Neural cell (in vitro differentiated cells): Measurements from ENCODE around the gene PCP4. TPM values are rescaled to one million over a fixed set of nuclear protein-coding genes. Genes with fewer than 3 reads are reported as not detected.

Experiments used
- H2AFZ ChIP-seq: fragments of 200-600, 300-800 bp; sonication (generic), shearing (Covaris generic); 2 replicates; pipeline ENCODE4 v1.6.0; 2014; ENCODE audit warnings: low read depth, mild to moderate bottlenecking, antibody characterized with exemption, low read length, moderate library complexity
- H3F3A ChIP-seq: fragments of 200-600 bp; shearing (Covaris generic); 2 replicates; pipeline ENCODE4 v1.6.1; 2016; ENCODE audit warnings: mild to moderate bottlenecking, moderate library complexity, mixed read lengths, antibody characterized with exemption, low read length; ENCODE audit not compliant: insufficient read depth, poor library complexity, severe bottlenecking
- H3K27ac ChIP-seq: fragments of 200-600, 300-800 bp; sonication (generic), shearing (Covaris generic); 2 replicates; pipeline ENCODE4 v1.5.1; 2014; ENCODE audit warnings: mild to moderate bottlenecking, low read length, moderate library complexity
- H3K27me3 ChIP-seq: fragments of 300-800, 200-600 bp; sonication (generic), shearing (Covaris generic); 2 replicates; pipeline ENCODE4 v1.6.0; 2014; ENCODE audit warnings: mild to moderate bottlenecking, low read depth, low read length, moderate library complexity; ENCODE audit not compliant: insufficient read depth
- H3K36me3 ChIP-seq: fragments of 300-800, 200-600 bp; sonication (generic), shearing (Covaris generic); 2 replicates; pipeline ENCODE4 v1.5.1; 2014; ENCODE audit warnings: mild to moderate bottlenecking, antibody characterized with exemption, low read length, moderate library complexity; ENCODE audit not compliant: insufficient read depth
- H3K4me2 ChIP-seq: fragments of 300-800, 200-600 bp; sonication (generic), shearing (Covaris generic); 2 replicates; pipeline ENCODE4 v1.6.0; 2014; ENCODE audit warnings: mild to moderate bottlenecking, low read length
- H3K4me3 ChIP-seq: fragments of 300-800, 200-600 bp; sonication (generic), shearing (Covaris generic); 2 replicates; pipeline ENCODE4 v1.5.1; 2014; ENCODE audit warnings: mild to moderate bottlenecking, low read length, moderate library complexity
- H3K79me2 ChIP-seq: fragments of 200-600 bp; shearing (Covaris generic); replicated peaks from 2 replicates; pipeline ENCODE4 v1.6.0; 2014; ENCODE audit warnings: mild to moderate bottlenecking, low read length, moderate library complexity; ENCODE audit not compliant: insufficient read depth
- H3K9ac ChIP-seq: fragments of 300-800, 200-600 bp; sonication (generic), shearing (Covaris generic); 2 replicates; pipeline ENCODE4 v1.6.1; 2016; ENCODE audit warnings: mild to moderate bottlenecking, low read length, mixed read lengths
- H3K9me2 ChIP-seq: fragments of 200-600 bp; shearing (Covaris generic); 2 replicates; pipeline ENCODE4 v1.6.1; 2016; ENCODE audit warnings: mild to moderate bottlenecking, low read length, mixed read lengths; ENCODE audit not compliant: insufficient read depth
- H3K9me3 ChIP-seq: fragments of 200-600, 300-800 bp; sonication (generic), shearing (Covaris generic); 2 replicates; pipeline ENCODE4 v1.6.1; 2016; ENCODE audit warnings: mild to moderate bottlenecking, mixed run types, low read length, moderate library complexity, mixed read lengths
- H4K20me1 ChIP-seq: fragments of 200-600 bp; shearing (Covaris generic); 2 replicates; pipeline ENCODE4 v1.6.1; 2016; ENCODE audit warnings: mild to moderate bottlenecking, mixed run types; ENCODE audit not compliant: insufficient read depth
- CTCF ChIP-seq: fragments of 450-650 bp; IDR thresholded peaks from 2 replicates; pipeline ENCODE4 v1.5.1; 2014; ENCODE audit warnings: antibody characterized with exemption, mild to moderate bottlenecking, moderate library complexity; ENCODE audit not compliant: poor library complexity, severe bottlenecking
- EP300 ChIP-seq: fragments of 450-650 bp; conservative IDR thresholded peaks from 2 replicates; pipeline ENCODE4 v1.6.1; 2014; ENCODE audit warnings: antibody characterized with exemption, mild to moderate bottlenecking, moderate library complexity; ENCODE audit not compliant: poor library complexity, severe bottlenecking
- EZH2 ChIP-seq: fragments of 200-600, 300-800 bp; shearing (Covaris generic), sonication (generic); IDR thresholded peaks from 2 replicates; pipeline ENCODE4 v1.6.1; 2014; ENCODE audit warnings: antibody characterized with exemption, low read length, borderline replicate concordance, mild to moderate bottlenecking; ENCODE audit not compliant: insufficient read depth, poor library complexity, severe bottlenecking
- MXI1 ChIP-seq: fragments of 450-650 bp; conservative IDR thresholded peaks from 2 replicates; pipeline ENCODE4 v1.6.1; 2014; ENCODE audit warnings: antibody characterized with exemption, mild to moderate bottlenecking; ENCODE audit not compliant: poor library complexity, severe bottlenecking
- POLR2AphosphoS5 ChIP-seq: IDR thresholded peaks from 2 replicates; pipeline ENCODE4 v1.6.1; 2012
- RAD21 ChIP-seq: fragments of 450-650 bp; conservative IDR thresholded peaks from 2 replicates; pipeline ENCODE4 v1.6.1; 2014; ENCODE audit warnings: antibody characterized with exemption, mild to moderate bottlenecking, moderate library complexity
- SMC3 ChIP-seq: fragments of 450-650 bp; conservative IDR thresholded peaks from 2 replicates; pipeline ENCODE4 v1.6.1; 2014; ENCODE audit warnings: antibody characterized with exemption, mild to moderate bottlenecking, moderate library complexity; ENCODE audit not compliant: poor library complexity
- TAF1 ChIP-seq: IDR thresholded peaks from 2 replicates; pipeline ENCODE4 v1.6.1; 2012; ENCODE audit warnings: low read depth
- polyA plus RNA-seq: library from polyadenylated mRNA; depleted of rRNA; stranded (reverse); fragments of >200 nt; gene quantifications from 2 replicates; pipeline ENCODE4 v1.2.3, GENCODE V29; 2014
- TF ChIP-seq, protein P1 (sequence below): IDR thresholded peaks from 2 replicates; pipeline ENCODE4 v1.6.1; 2012; ENCODE audit warnings: borderline replicate concordance

PCP4 gene
- polyA plus RNA-seq, 1 donor from 2014 or later, result 10.1 TPM

GRCh38 chr21:39900491-39900890, 33.3 kb downstream of the PCP4 start:
- H2AFZ ChIP-seq, result no peak overlapping the region
- no peaks in the 10 kb centered on the region for H3K79me2 ChIP-seq
- H3K9me2 ChIP-seq, result no peaks in the 10 kb centered on the region
- no peak overlapping the region for H3K9ac ChIP-seq
- no peak overlapping the region for H3K4me3 ChIP-seq
- no peaks in the 10 kb centered on the region for H4K20me1 ChIP-seq
- H3F3A ChIP-seq, result no peaks in the 10 kb centered on the region
- no peak overlapping the region for H3K27ac ChIP-seq
- H3K27me3 ChIP-seq, result no peaks in the 10 kb centered on the region
- TF ChIP-seq TAF1 (no peak), EZH2 (no peak), EP300 (no peak), CTCF (no peak), MXI1 (no peak), SMC3 (no peak), POLR2AphosphoS5 (no peak)
- TF ChIP-seq, protein P1, sequence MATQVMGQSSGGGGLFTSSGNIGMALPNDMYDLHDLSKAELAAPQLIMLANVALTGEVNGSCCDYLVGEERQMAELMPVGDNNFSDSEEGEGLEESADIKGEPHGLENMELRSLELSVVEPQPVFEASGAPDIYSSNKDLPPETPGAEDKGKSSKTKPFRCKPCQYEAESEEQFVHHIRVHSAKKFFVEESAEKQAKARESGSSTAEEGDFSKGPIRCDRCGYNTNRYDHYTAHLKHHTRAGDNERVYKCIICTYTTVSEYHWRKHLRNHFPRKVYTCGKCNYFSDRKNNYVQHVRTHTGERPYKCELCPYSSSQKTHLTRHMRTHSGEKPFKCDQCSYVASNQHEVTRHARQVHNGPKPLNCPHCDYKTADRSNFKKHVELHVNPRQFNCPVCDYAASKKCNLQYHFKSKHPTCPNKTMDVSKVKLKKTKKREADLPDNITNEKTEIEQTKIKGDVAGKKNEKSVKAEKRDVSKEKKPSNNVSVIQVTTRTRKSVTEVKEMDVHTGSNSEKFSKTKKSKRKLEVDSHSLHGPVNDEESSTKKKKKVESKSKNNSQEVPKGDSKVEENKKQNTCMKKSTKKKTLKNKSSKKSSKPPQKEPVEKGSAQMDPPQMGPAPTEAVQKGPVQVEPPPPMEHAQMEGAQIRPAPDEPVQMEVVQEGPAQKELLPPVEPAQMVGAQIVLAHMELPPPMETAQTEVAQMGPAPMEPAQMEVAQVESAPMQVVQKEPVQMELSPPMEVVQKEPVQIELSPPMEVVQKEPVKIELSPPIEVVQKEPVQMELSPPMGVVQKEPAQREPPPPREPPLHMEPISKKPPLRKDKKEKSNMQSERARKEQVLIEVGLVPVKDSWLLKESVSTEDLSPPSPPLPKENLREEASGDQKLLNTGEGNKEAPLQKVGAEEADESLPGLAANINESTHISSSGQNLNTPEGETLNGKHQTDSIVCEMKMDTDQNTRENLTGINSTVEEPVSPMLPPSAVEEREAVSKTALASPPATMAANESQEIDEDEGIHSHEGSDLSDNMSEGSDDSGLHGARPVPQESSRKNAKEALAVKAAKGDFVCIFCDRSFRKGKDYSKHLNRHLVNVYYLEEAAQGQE, result no peak
- no peaks in the 10 kb centered on the region for H3K9me3 ChIP-seq
- H3K4me2 ChIP-seq, result no peak overlapping the region
- no peaks in the 10 kb centered on the region for H3K36me3 ChIP-seq

DNA sequence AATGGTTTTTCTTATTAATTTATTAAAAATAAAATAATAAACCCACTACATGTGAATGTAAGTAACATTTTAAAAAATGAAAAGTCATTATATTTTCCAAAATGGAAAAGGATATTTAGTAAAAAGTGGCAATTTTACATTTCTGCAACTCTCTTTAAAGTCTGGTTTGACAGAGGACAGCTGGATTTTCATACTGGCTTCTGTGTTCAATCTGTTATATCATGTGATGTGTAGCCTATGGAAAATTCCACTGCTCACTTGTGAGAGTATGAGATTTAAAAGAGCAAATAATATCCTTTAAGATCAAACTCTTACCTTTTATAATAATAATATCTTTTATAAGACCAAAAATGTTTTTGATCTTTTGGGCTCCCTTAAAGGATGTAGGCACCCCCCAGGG, 33.7 kb downstream of the PCP4 start:
- no peak overlapping the region for H2AFZ ChIP-seq
- no peaks in the 10 kb centered on the region for H3K36me3 ChIP-seq
- H3K4me2 ChIP-seq, result no peak overlapping the region
- no peaks in the 10 kb centered on the region for H3K9me3 ChIP-seq
- no peak overlapping the region for H3K4me3 ChIP-seq
- H3K27ac ChIP-seq, result no peak overlapping the region
- H3K9me2 ChIP-seq, result no peaks in the 10 kb centered on the region
- H4K20me1 ChIP-seq, result no peaks in the 10 kb centered on the region
- no peaks in the 10 kb centered on the region for H3K27me3 ChIP-seq
- no peaks in the 10 kb centered on the region for H3F3A ChIP-seq
- no peaks in the 10 kb centered on the region for H3K79me2 ChIP-seq
- no peak for TF ChIP-seq CTCF
- TF ChIP-seq TAF1, result no peak
- no peak for TF ChIP-seq MXI1
- no peak for TF ChIP-seq POLR2AphosphoS5
- TF ChIP-seq RAD21, result no peak
- no peak for TF ChIP-seq EZH2
- TF ChIP-seq EP300, result no peak
- TF ChIP-seq SMC3, result no peak
- TF ChIP-seq, protein P1, result no peak
- no peak overlapping the region for H3K9ac ChIP-seq
